Spleen (tissue), 7 donors: ENCODE data around the gene NFASC.

ENCODE experiments used
- POLR2A ChIP-seq, 3 donors: fragments of 450-650 bp; IDR thresholded peaks; one replicate each; pipeline ENCODE4 v1.5.1; 2017; ENCODE audit warnings: antibody characterized with exemption in 3 of 3, mild to moderate bottlenecking in 1 of 3
- POLR2AphosphoS5 ChIP-seq, 3 donors: sonication (generic); formaldehyde crosslinking; IDR thresholded peaks; one replicate each; pipeline ENCODE4 v1.5.1; 2017; ENCODE audit warnings: antibody characterized with exemption in 3 of 3
- TF ChIP-seq, protein P1 (sequence below), 11 experiments: fragments of 200-600 bp in 7 of 11; fragments of 450-650 bp in 4 of 11; sonication (generic) in 4 of 11; IDR thresholded peaks in 8 of 11; conservative IDR thresholded peaks in 3 of 11; 1 replicate in 7 of 11; 2 replicates in 4 of 11; pipeline versions ENCODE4 v1.4.0 to v1.8.0; 2016 to 2021; ENCODE audit warnings: antibody characterized with exemption in 11 of 11, inconsistent platforms in 4 of 11, mild to moderate bottlenecking in 1 of 11
- donor health status: DM: no; HTN: no; CAD: no; lungs with moderate emphysema.
- donor health status: DM: no; HTN: no; CAD: no.
- donor health status: DM: no; HTN: no; CAD: no.

DNA sequence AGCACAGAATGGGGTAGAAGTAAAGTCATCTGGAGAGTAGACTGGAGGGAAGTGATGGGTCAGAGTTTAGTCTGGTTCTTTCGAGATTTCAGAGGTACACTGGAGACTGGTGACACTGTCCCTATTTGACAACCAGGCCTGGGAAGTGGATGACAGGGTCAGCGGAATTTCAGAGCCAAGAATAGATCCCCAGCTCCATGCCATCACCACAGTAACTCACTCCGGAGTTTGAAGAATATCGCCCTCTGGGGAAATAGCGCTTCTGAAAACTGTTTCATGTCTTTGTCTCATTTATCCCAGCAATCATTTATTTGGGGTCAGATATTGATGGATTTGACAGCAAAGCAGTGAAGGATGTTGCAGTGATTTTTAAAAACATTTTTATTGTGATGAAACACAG lies 7.6 kb upstream of the NFASC start:
- TF ChIP-seq, protein P1, sequence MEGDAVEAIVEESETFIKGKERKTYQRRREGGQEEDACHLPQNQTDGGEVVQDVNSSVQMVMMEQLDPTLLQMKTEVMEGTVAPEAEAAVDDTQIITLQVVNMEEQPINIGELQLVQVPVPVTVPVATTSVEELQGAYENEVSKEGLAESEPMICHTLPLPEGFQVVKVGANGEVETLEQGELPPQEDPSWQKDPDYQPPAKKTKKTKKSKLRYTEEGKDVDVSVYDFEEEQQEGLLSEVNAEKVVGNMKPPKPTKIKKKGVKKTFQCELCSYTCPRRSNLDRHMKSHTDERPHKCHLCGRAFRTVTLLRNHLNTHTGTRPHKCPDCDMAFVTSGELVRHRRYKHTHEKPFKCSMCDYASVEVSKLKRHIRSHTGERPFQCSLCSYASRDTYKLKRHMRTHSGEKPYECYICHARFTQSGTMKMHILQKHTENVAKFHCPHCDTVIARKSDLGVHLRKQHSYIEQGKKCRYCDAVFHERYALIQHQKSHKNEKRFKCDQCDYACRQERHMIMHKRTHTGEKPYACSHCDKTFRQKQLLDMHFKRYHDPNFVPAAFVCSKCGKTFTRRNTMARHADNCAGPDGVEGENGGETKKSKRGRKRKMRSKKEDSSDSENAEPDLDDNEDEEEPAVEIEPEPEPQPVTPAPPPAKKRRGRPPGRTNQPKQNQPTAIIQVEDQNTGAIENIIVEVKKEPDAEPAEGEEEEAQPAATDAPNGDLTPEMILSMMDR (IDR thresholded peaks at IDR 0.05 in 8 of 11, conservative IDR thresholded peaks at IDR 0.05 in 3 of 11): no peak
- no peak for TF ChIP-seq POLR2AphosphoS5 (IDR thresholded peaks at IDR 0.05)
- TF ChIP-seq POLR2A (IDR thresholded peaks at IDR 0.05): no peak
